WI38 (cell line): ENCODE results near the gene HOXC12.

ENCODE experiments used
- H3K4me3 ChIP-seq: 2 replicates; pipeline ENCODE4 v1.5.1; 2011; ENCODE audit warnings: low read depth, mild to moderate bottlenecking, control low read depth, low read length
- TF ChIP-seq, protein P1 (sequence below): IDR thresholded peaks from 2 replicates; pipeline ENCODE4 v1.5.1; 2012; ENCODE audit warnings: low read depth, mild to moderate bottlenecking, control low read depth, low read length

Gene HOXC12

DNA sequence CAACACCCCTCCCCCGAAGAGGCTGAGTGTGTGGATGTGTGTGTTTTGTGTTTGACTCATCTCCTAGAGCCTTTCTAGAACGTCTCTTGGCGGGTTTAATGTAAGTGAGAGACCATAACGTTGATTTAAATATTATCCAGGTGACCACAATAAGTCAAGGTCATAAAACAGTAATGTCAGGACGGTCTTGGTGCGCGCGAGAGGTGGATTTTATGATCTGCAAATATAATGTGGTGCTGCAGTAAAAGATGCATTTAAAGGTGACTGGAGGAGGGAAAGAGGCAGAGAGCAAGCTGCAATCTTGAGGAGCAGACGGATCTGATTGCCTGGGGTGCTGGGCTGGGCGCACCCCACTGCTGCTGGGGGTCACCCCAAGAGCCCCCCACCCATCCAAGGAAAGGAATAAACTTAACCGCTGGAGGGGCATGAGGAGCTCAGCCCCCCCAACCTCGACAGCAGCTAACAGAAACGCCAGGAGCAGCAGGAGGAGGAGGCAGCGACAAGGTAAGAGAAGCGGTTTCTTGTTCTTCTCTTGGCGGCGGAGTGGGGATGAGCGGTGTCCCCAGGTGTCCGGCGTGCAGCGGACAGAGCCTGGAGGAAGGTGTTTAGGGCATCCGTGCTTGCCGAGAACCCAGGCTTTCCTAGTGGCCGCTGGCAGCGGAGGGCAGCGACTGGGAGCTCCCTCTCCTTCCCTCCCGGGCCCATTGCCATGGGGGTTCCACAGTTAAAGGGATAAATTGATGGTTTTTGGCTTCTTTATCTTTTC is 35.8 kb downstream of the HOXC12 start:
- H3K4me3 ChIP-seq = no peak overlapping the region
- TF ChIP-seq, protein P1, sequence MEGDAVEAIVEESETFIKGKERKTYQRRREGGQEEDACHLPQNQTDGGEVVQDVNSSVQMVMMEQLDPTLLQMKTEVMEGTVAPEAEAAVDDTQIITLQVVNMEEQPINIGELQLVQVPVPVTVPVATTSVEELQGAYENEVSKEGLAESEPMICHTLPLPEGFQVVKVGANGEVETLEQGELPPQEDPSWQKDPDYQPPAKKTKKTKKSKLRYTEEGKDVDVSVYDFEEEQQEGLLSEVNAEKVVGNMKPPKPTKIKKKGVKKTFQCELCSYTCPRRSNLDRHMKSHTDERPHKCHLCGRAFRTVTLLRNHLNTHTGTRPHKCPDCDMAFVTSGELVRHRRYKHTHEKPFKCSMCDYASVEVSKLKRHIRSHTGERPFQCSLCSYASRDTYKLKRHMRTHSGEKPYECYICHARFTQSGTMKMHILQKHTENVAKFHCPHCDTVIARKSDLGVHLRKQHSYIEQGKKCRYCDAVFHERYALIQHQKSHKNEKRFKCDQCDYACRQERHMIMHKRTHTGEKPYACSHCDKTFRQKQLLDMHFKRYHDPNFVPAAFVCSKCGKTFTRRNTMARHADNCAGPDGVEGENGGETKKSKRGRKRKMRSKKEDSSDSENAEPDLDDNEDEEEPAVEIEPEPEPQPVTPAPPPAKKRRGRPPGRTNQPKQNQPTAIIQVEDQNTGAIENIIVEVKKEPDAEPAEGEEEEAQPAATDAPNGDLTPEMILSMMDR = no peak

DNA sequence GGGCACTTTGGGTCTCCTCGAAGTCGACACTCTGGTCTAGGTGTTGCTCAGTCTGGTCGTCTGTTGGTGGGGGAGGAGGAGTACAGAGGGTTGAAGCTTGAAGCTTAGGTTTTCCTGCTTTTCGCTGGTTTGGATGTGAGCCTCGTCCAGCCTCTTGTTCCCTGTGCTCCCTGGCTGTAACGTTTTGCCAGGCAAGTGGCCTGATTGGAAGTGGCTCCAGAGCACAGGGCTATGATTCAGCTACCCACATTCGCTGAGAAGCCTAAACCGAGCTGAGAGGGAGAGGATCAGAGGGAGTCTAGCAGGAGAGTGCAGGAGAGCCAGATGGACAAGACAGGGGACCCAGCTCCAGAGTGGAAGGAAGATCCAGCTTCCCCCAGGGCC is 36.4 kb downstream of the HOXC12 start:
- no peak overlapping the region for H3K4me3 ChIP-seq
- TF ChIP-seq, protein P1 = no peak

DNA sequence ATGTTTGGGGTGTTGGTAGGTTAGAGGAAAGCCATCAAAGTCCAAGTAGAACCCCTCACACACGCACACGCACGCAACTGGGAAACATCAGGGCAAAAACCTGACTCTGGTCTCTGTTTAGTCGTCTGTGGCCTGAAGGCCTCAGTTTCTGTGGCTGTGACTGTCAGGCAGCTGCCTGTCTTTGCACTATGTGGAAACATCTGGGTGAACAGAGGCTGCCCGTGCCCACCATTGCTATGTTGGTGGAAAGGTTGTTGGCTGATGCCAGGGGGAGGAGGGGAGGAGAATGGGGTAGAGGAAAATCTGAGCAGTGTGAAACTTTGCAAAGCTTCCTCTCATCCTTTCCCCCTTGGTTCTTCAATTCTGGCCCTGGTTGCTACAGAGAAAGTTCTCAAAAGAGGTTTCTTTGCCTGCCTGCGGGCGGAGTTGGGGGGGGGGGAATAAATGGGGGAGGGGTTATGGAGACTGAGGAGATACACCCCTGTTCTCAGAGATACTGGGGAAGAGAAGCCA is 37.7 kb downstream of the HOXC12 start:
- H3K4me3 ChIP-seq = no peak overlapping the region
- TF ChIP-seq, protein P1 = no peak

DNA sequence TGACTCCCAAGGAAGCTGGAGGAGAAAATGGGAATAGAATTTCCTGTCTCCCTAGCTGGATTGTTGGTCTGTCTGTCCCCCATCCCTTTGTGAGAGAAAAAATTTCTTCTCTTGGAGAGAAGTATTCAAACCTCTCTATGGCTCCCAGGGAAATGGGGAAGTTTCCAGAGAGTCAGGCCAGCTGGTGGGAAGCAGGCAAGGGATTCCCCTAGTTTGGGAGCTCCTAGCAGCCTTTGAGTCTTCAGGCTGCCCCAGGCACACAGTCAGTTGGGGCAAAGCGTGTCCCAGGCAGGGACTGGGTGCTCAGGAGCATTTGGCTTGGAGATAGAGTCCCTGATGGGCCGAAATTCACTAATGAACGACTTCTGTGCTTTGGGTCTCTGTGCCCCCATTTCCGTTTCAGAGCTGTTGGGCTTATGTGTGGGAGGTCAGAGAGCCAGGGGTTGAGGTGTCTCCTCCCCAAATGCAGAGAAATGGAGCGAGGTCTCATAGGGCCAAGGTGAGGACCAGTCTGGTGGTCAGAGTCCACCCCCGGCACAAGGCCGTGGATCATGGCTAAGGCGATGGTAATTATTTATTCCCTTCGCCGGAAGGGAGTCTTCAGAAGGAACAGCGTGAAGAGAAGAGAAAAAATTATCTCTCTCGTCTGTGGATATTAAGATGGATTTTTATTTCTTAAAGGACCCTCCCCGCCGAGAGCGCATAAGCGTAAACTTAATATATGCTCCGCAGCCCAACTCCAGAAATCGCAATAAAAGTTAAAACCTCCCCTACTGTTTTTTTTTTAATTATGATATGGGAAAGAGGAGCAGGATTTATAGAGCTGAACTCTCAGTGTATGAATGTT is 38.7 kb downstream of the HOXC12 start:
- no peak overlapping the region for H3K4me3 ChIP-seq
- TF ChIP-seq, protein P1 = no peak

DNA sequence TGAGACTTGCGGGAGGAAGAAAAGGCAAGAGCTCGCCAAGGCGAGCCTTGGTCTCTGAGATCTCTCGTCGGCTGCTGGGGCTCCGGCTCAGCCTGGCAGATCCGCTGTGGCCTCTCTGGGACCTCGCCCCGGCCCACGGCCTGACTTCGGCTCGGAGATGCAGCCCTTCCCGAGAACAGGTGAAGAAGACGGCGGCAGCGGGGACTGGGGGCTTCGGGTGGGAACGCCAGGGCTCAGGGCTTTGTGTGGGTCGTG is 39.2 kb downstream of the HOXC12 start:
- TF ChIP-seq, protein P1 = no peak
- H3K4me3 ChIP-seq = no peak overlapping the region

DNA sequence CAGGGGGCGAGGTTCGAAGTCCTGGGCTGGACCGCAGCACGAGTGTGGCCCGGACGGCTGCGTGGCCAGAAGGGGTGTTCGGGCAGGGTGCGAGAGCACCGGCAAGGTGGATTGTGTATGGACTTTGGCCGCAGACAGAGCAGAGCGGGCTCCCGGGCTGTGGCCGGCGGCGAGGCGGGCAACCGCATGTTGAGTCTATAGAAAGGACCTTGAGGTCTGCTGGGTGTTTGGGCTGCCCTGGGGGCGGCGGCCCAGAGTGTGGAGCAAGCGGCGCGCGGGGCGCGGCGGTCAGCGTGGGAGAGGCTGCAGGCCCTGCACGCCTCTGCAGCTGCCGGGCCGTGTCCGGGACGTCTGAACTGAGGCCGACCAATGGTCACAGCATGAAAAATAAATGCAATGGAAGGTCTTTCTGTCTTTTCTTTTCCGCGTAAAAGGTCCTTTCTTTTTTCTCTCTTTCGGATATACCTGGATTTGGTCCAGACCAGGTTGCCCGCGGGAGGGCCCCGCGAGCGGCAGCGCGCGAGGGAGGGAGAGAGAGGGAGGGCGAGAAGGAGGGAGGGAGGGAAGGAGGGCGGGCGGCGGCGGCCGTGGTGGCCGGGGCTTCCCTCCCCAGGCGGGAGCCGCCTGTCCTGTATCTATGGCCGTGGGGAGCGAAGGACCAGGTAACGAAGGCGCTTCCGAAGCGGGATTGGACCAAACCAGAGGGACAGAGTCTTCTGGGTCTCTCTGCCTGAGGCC is 39.7 kb downstream of the HOXC12 start:
- H3K4me3 ChIP-seq = no peak overlapping the region
- TF ChIP-seq, protein P1 = no peak
